HepG2 (cell line): Measurements from ENCODE around the gene NOL12.

Source experiments
- AFF4 ChIP-seq: sonication (generic); formaldehyde crosslinking; IDR thresholded peaks from 2 replicates; pipeline ENCODE4 v1.4.0; 2020; ENCODE audit warnings: missing genetic modification reagents
- BHLHE40 ChIP-seq: IDR thresholded peaks from 2 replicates; pipeline ENCODE4 v1.6.1; 2011; ENCODE audit warnings: low read length, improper control_type of control experiment
- CTCF ChIP-seq: sonication (generic); formaldehyde crosslinking; IDR thresholded peaks from 2 replicates; pipeline ENCODE4 v1.5.0; 2020; ENCODE audit warnings: mild to moderate bottlenecking, missing genetic modification reagents, moderate library complexity
- EZH2 ChIP-seq: conservative IDR thresholded peaks from 2 replicates; pipeline ENCODE4 v1.6.1; 2012; ENCODE audit warnings: mild to moderate bottlenecking, low read depth, low read length, moderate library complexity
- FOXK1 ChIP-seq: sonication (generic); formaldehyde crosslinking; IDR thresholded peaks from 2 replicates; pipeline ENCODE4 v1.4.0; 2020; ENCODE audit warnings: low read depth, missing genetic modification reagents, borderline replicate concordance
- KAT7 ChIP-seq: IDR thresholded peaks from 2 replicates; pipeline ENCODE4 v1.6.1; 2018; ENCODE audit warnings: borderline replicate concordance, missing compliant biosample characterization
- POLR2A ChIP-seq, 2 experiments: IDR thresholded peaks; 2 replicates each; pipeline ENCODE4 v1.6.1; 2011; ENCODE audit warnings: low read depth in 2 of 2, low read length in 2 of 2, mild to moderate bottlenecking in 1 of 2, moderate library complexity in 1 of 2; ENCODE audit not compliant: insufficient read depth in 1 of 2
- RFX5 ChIP-seq: IDR thresholded peaks from 2 replicates; pipeline ENCODE4 v1.6.1; 2011; ENCODE audit warnings: low read depth, low read length, improper control_type of control experiment
- SCMH1 ChIP-seq: sonication (generic); formaldehyde crosslinking; IDR thresholded peaks from 2 replicates; pipeline ENCODE4 v1.9.0; 2021; ENCODE audit warnings: missing genetic modification reagents, mild to moderate bottlenecking, borderline replicate concordance
- TAF1 ChIP-seq: sonication (generic); formaldehyde crosslinking; IDR thresholded peaks from 2 replicates; pipeline ENCODE4 v1.4.0; 2020; ENCODE audit warnings: missing genetic modification reagents

DNA sequence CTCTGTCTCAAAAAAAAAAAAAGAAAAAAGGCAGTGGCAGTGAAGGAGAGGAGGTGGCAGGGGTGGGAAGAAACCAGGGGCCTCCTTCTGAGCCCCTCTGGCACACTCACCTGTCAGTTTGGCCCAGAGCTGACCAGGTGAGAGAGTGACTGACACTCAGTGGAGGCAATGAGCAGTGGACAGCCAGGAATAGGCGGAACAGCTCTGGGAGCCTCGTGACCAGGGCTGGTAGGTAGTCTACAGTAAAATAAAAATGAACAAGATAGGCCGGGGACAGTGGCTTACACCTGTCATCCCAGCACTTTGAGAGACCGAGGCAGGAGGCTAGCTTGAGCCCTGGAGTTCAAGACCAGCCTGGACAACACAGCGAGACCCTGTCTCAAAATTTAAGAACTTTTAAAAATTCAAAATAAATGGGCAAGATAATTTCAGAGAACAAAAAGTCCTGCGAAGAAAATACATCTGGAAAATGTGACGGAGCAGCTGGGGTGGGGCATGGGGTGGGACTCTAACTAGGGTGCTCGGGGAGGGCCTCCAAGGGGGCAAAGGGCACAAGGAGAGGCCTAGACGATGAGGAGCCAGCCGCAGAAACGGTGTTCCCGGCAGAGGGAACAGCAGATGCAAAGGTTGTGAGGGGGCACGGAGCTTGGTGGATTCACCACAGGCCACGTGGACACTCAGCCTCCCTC lies 31.4 kb upstream of the NOL12 start:
- TF ChIP-seq CTCF (CRISPR knock-in tag) (no peak), POLR2A (IDR thresholded peaks at IDR 0.05; ENCODE audit: insufficient read depth in 1 of 2, low read depth in 2 of 2, low read length in 2 of 2) (no peak), SCMH1 (no peak), TAF1 (CRISPR knock-in tag) (no peak), AFF4 (CRISPR knock-in tag) (no peak), EZH2 (no peak), FOXK1 (CRISPR knock-in tag) (no peak), KAT7 (CRISPR knock-in tag) (no peak), BHLHE40 (no peak), RFX5 (no peak)
